ENCODE results near the gene ALDOA.
"Not testable (repeated sequence)": the region's sequence is repeated elsewhere in the genome, so short reads cannot be mapped to it uniquely, and the experiment has no call there.

ALDOA gene

DNA sequence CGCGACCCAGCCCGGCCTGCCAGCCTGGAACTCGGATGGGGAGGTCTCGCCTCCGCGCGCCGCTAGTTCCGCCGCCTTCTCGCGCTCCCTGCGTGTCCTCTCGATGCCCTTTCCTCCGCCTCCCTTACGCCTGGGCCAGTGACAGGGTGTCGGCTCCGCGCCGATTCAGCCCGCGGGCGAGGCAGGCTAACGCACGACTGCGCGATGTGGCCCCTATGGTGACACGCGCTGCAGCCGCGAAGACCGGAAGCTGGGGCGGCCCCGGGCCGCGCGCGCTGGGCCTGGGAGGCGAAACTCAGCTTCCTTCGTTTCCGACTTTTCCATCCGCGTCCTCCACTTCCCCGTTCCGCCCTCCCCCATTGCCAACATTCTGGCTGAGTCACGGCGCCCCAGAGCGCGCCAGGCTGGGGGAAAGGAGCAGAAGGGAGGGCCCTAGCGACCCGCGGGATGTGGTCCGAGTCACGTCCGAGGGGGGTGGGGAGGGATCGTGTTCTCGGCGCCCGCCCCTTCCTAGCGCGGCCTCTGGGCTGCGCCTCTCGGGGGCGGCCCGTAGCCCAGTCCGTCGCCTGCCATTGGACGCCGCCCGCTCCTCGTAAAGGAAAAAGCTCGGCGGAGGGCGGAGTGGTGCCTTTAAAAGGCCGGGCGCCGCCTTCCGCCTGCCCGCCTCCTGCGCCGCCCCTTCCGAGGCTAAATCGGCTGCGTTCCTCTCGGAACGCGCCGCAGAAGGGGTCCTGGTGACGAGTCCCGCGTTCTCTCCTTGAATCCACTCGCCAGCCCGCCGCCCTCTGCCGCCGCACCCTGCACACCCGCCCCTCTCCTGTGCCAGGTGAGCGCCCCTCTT is at the start of gene ALDOA:
TSS of gene ALDOA (plus strand) at position 659 of the 841 bp plus-strand sequence. CDS start 1,138 bp downstream, outside the sequence.
- peak; percentile 97 for DNase-seq

DNA sequence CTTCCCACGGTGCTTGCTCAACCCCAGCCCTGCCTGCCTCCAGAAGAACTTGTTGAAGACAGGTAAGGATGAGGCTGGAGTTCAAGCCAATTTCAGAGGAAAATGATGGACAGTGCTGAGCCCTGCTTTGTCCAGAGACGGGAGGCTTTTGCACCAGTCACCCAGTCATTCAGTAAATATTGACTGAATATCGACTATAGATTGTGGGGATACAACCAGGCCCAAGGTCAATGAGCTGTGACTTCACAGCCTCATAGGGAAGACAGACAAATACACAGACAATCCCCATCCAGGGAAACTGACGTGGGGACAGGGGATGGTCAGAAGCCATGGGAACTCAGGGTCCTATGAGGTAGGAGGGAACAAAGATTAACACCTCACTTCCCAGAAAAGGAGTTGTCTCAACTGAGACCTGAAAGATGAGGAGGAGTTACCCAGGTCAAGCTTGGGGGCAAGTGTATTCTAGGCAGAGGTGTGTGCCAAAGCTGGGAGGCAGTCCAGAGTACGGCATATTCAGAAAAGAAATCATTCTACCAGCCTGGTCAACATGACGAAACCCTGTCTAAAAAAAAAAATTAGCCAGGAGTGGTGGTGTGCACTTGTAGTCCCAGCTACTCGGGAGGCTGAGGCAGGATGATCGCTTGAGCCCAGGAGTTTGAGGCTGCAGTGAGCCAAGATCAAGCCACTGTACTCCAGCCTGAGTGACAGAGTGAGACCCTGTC is 48.8 kb upstream of the ALDOA start:
- DNase-seq: no peak

DNA sequence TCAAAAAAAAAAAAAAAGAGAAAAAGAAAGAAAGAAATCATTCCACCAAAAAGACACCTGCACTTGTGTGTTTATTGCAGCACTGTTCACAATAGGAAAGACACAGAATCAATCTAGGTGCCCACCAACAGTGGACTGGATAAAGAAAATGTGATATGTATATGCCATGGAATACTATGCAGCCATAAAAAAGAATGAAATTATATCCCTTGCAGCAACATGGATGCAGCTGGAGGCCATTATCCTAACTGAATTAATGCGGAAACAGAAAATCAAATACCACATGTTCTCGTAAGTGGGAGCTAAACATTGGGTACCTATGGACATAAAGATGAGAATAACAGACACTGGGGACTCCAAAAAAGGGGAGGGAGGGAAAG is 48.3 kb upstream of the ALDOA start:
- no peak for DNase-seq

- DNase-seq: not testable (repeated sequence)
Measured at GRCh38 chr16:30017937-30018336, 47.6 kb upstream of the ALDOA start.

GRCh38 chr16:30018731-30019158 is 46.8 kb upstream of the ALDOA start:
- no peak for DNase-seq

DNA sequence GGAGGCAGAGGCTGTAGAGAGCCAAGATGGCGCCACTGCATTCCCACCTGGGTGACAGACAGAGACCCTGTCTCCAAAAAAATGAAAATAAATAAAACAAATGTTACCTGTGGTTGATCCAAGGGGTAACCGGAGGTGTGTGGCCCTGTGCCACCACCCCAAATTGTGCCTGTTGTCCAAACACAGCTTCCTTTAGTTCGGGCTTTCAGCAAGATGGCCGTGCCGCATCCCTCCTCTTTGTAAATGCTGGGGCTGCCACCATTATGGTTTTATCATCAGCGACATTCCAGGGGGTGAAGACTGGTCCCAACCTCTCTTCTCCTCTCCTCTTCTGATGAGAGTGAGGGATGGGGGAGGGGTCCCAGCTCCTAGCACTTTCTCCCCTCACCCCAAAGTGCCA is 42.7 kb upstream of the ALDOA start, which contains the start of gene C16orf92:
TSS of gene C16orf92 (plus strand) at position 312 of the 400 bp plus-strand sequence. CDS start 143 bp downstream, outside the sequence.
- DNase-seq: no peak

DNA sequence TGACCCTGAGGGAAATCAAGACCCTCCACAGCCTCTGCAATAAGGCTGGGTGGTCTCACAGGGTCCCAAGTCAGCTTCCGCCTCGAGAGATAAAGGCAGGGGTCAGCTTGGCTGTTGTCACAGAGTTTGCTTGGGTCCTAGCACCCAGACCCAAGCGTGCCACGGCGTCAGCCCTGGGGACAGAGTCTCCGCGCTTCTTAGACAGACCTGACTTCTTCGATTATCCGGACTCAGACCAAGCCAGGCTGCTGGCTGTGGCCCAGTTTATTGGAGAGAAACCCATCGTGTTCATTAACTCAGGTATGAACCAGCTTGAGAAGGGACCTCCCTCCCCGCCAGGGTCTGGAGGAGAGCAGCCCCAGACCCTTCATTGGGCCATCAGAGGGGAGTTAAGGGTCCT is 42.0 kb upstream of the ALDOA start:
- DNase-seq: no peak

DNA sequence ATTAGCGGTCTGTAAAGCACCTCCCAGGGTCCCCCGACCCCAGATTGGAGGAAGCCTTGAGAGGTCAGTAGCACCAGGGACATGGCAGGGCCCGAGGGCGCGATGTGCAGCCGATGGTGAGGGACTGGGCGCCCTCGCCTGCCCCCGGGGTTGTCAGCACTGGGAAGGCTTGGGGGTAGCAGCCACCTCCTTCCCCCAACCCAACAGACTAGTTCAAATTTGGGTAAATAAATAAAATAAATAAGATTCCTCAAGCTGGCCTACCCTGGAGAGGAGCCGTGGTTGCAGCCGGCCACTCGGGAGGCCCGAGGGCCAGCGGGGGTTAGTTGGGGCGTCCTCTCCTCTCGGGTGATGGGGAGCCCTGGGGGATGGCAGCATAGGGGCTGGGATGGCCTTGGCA is 41.1 kb upstream of the ALDOA start:
- DNase-seq: no peak

DNA sequence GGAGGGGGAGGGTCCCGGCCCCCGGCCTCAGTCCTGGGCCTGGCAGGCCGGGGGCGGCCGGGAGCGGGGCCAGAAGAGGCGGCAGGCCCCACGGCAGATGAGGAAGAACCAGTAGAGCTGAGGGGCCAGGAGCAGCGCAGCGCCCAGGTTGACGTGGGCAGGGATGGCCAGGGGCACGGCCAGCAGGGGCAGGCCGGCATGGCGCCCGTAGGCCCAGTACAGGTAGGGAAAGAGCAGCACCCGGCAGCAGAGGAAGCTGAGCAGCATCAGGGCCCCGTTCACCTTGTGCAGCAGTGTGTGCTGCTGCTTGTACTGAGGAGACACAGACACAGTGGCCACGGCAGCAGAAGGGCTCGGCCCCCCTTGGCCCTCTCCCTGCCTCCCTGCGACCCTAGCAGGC is 40.4 kb upstream of the ALDOA start:
- no peak for DNase-seq

GRCh38 chr16:30025574-30025973 is 40.0 kb upstream of the ALDOA start:
- DNase-seq: no peak

DNA sequence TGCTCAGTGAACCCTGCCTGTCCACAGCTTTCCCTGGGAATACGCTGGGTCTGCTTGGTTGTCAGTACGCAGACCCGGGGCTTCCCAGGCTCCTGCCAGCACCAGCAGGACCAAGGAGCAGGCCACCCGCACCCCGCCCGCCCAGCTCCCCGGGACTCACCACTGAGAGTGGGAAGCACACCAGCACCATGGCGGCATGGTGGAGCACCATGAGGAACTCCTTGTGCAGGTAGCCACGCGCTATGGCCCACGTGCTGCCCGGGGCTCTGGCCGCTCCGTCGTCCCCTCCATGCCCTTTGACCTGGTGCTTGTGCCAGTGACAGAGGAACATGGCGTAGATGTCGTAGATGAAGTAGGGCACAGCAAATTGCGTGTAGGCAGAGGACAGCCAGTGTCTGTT is 39.1 kb upstream of the ALDOA start:
- no peak for DNase-seq

DNA sequence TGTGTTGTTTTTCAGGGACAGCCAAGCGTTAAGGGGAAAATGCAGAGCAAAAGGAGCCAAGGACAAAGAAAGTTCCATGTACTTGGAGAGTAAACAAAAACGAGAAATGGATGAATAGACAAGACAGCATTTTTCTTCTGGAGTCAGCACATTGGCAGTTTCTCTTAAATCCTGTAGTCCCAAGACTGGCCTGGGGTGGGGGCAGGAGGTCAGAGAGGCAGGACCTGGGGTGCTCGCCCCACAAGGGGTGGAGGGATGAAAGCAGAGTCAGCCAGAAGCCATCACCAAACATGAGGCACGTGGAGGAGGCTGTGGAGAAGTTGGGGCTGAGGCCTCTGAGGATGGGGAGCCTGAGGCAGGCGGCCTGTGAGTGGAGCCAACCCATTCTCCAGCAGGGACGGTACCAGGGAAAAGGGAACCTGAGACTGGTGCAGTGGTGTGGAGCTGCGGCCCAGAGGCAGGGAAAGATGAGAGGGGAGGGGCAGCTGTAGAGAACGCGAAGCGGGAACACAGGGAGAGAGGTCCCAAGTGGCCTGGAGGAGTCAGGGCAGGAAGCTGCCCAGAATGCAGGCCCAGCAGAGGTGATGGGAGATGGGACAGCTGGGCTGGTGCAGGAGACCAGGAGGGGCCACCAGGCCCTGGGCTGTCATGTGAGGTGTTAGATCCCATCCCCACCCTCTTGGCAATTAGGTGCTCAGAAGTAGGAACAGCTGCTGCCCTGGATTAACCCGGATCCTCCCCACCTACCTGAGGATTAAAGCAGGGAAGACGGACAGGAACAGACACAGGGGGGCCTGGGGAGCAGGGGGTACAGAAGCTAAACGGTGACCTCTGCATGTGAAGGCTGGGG is 37.7 kb upstream of the ALDOA start:
- DNase-seq: no peak

DNA sequence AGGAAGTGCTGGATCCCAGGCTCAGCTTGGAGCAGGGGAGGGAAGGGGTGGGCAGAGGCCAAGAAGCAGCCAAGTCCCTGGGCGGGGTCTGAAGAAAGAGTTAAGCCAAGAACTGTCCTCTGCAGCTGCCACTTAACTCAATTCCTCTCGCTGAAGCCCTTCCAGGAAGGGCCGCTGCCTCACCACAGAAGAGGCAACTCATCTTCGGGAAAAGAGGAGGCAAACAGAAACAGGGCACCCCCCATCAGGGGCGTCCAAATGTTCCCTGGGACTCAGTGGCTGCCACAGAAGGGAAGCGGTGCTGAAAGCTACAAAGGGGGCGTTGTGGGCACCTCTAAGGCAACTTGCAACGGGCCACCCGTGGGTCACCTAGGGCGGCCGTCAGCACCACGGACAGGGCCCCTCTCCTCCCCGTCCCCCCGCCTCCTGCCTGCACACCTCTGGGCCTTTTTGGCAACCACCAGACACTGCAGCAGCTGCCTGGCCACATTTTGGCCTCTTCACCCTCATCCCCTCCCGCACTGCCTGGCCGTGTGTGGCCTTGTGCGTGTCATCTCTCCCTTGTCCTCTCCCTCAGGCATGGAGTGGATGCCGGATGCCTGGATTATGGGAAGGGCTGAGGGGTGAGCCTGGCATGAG is 37.0 kb upstream of the ALDOA start:
- DNase-seq: no peak

GRCh38 chr16:30030011-30030685 is 35.4 kb upstream of the ALDOA start:
- DNase-seq: no peak

- no peak for DNase-seq
Measured at GRCh38 chr16:30030841-30031413, 34.6 kb upstream of the ALDOA start, which contains the start of gene TLCD3B. TLCD3B (minus strand) TSS chr16:30031271; CDS start chr16:30030527, 744 bp downstream.

- DNase-seq: no peak
Measured at GRCh38 chr16:30031477-30031918, 34.1 kb upstream of the ALDOA start.

- peak; percentile 59 for DNase-seq
Measured at GRCh38 chr16:30032083-30032819, 33.3 kb upstream of the ALDOA start.

DNA sequence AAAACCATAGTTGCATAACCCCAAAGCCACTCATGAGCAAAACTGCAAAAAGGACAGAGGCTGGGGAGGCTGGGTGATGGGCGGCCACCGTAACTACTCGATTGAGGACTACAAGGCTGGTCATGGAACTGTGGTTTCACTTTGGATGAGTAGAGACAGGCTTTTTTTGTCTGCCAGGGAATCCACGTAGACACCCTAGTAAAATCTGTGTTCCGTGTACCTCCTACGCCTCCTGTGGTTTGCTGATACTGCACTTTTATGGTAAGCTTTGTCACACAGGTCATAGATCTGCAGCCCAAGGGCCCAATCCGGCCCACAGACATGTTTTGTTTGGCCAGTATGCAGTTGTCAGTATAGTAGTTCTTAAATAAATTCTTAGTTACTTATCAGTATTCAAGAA is 32.3 kb upstream of the ALDOA start:
- no peak for DNase-seq

- no peak for DNase-seq
Measured at GRCh38 chr16:30040221-30040620, 25.3 kb upstream of the ALDOA start.

- DNase-seq: not testable (repeated sequence)
Measured at GRCh38 chr16:30040690-30041089, 24.9 kb upstream of the ALDOA start.

- DNase-seq: no peak
Measured at GRCh38 chr16:30041841-30042240, 23.7 kb upstream of the ALDOA start.

Measured in DMS153 (cell line).